HUES48 (cell line): ENCODE results near the gene BABAM2.

ENCODE experiments used
- H3K27ac ChIP-seq: one replicate; pipeline ENCODE4 v1.7.0; 2013; ENCODE audit warnings: low read depth, low read length, inconsistent platforms
- H3K27me3 ChIP-seq: 2 replicates; pipeline ENCODE4 v1.6.1; 2013; ENCODE audit warnings: mild to moderate bottlenecking, low read length; ENCODE audit not compliant: control insufficient read depth, insufficient read depth
- H3K36me3 ChIP-seq: 2 replicates; pipeline ENCODE4 v1.6.1; 2013; ENCODE audit warnings: low read length; ENCODE audit not compliant: control insufficient read depth, insufficient read depth
- H3K4me1 ChIP-seq: 2 replicates; pipeline ENCODE4 v1.6.1; 2013; ENCODE audit warnings: mild to moderate bottlenecking, low read length; ENCODE audit not compliant: control insufficient read depth, insufficient read depth
- H3K4me3 ChIP-seq: 2 replicates; pipeline ENCODE4 v1.5.1; 2013; ENCODE audit warnings: mild to moderate bottlenecking, low read depth, low read length
- H3K9ac ChIP-seq: 2 replicates; pipeline ENCODE4 v1.6.1; 2013; ENCODE audit warnings: mild to moderate bottlenecking, low read depth, low read length, moderate library complexity
- H3K9me3 ChIP-seq: 2 replicates; pipeline ENCODE4 v1.6.1; 2013; ENCODE audit warnings: low read length; ENCODE audit not compliant: control insufficient read depth, insufficient read depth

BABAM2 gene

DNA sequence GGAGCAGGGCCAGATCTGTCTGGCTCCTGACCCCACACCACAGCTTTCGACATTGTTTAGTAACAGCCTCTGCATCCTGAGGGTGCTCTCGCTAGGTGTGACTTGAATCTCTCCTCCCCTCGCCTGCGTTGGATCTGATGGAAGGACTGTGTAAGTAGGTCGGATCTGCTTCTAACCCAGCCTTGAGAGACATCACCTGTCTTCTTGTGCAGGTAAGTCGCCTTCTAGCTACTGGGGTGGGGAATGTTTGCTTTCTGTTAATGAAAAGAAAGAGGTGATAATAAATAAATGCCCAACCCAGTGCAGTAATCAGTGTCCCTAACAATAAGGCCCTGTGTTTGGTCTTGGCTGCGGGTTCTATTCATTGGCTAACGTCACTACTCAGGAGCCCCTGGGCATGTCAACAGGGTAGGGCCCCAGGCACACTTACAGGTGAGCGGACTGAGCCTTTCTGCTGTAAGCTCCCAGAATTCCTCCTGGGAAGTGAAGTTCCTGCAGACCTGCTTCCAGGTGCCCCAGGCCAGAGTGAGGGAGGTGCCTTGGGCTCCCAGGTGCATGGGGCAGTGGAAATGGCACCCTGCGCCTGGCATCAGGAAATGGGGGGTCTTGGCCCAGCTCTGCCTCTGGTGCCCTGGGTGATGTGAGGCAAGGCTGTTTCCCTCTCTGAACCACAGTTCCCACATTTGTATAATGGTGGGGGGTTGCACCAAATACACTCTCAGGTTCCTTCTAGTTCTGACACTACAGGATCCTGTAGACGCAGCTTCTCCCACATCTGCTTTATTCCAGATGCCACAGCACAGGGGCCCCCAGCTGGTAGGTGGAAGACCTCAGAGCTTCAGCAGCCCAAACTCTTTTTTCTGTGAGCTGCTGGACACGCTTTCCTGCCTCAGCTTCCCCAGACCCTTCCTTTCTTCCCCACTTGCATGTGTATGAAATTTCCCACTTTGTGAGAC, 491.0 kb downstream of the BABAM2 start:
- no peak overlapping the region for H3K27ac ChIP-seq
- H3K4me1 ChIP-seq: peaks cover 6% of the 10 kb centered on the region; the same call in 1 of the 2 replicates
- H3K9ac ChIP-seq: no peak overlapping the region

GRCh38 chr2:28382755-28383154, 492.2 kb downstream of the BABAM2 start:
- Histone ChIP-seq H3K9me3 (no peaks in the 10 kb centered on the region), H3K9ac (no peak overlapping the region), H3K4me1 (peaks cover 6% of the 10 kb centered on the region; the same call in 1 of the 2 replicates), H3K4me3 (no peak overlapping the region), H3K36me3 (no peaks in the 10 kb centered on the region), H3K27ac (no peak overlapping the region), H3K27me3 (peaks cover 77% of the 10 kb centered on the region)

More for the DNA sequence above, 491.0 kb downstream of the BABAM2 start:
- no peak overlapping the region for H3K4me3 ChIP-seq
- no peaks in the 10 kb centered on the region for H3K9me3 ChIP-seq
- no peaks in the 10 kb centered on the region for H3K36me3 ChIP-seq
- peaks cover 65% of the 10 kb centered on the region for H3K27me3 ChIP-seq

DNA sequence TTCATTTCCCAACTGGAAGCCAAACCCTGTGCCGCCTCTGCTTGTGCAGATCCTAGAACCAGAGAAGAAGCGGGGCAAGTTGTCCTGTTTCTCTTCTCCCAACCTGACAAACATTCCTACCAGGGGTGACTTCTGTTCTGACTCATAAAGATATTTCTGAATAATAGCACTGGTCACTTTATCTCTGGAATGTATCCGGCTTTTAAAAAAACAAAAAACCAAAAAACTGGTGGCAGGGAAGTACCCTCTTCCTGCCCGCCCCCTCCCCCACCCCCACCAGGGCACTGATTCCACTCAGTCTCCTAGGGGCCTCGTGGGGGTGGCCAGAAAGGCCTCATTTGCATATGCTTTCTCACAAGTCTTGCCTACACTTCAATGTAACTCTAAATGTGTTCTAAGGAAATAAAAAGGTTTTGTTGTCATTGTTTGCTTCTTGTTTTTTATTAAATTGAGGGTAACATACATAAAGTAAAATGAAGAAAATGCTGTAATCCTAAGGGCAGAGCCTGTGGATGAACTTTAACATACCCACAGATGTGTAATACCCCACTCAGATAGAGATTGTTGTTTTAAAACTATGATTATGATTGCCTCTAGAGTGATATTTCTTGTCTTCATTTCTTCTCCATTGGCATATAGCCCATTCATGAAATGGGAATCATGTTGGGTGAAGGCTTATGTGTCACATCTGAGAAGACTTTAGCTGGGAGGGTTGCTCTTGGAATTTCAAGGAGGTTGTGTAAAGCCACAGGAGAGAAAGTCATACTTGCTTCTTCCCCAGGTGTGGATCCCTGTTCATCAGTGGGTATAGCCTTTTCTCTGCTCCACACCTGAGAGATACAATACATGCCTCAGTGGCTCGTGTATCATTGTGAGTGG, 496.8 kb downstream of the BABAM2 start:
- Histone ChIP-seq H3K4me3 (no peak overlapping the region), H3K27ac (no peak overlapping the region), H3K4me1 (peaks cover 15% of the 10 kb centered on the region), H3K9ac (no peak overlapping the region), H3K36me3 (no peaks in the 10 kb centered on the region), H3K9me3 (no peaks in the 10 kb centered on the region), H3K27me3 (peaks cover 74% of the 10 kb centered on the region)
